ENCODE data around the gene NSMCE1. TPM values are rescaled to one million over a fixed set of nuclear protein-coding genes. Genes with fewer than 3 reads are reported as not detected.

NSMCE1 gene
- total and polyA plus RNA-seq, 2 of the 8 experiments (the other 6 are each of a cell fraction or from before 2014, with no cell fraction given) = 8.1 to 16.6 TPM

GRCh38 chr16:27223701-27224100, 44.9 kb downstream of the NSMCE1 start (continued):
- no peak for TF ChIP-seq CHD7 (IDR thresholded peaks at IDR 0.05; ENCODE audit: insufficient replicate concordance, low read length)
- no peak for TF ChIP-seq GABPA (IDR thresholded peaks at IDR 0.05; ENCODE audit: borderline replicate concordance, insufficient read depth, low read length)
- TF ChIP-seq BCL11A (IDR thresholded peaks at IDR 0.05; ENCODE audit: low read depth in 2 of 2, low read length in 2 of 2) = no peak
- TF ChIP-seq SP1 (IDR thresholded peaks at IDR 0.05; ENCODE audit: low read depth, low read length) = no peak
- TF ChIP-seq ATF3 (IDR thresholded peaks at IDR 0.05; ENCODE audit: insufficient read depth, low read depth, low read length) = no peak
- TF ChIP-seq YY1 (IDR thresholded peaks at IDR 0.05; ENCODE audit: low read depth, low read length) = no peak
- no peak for TF ChIP-seq KDM1A (IDR thresholded peaks at IDR 0.05; ENCODE audit: borderline replicate concordance, low read length)
- no peak for TF ChIP-seq CBX5 (IDR thresholded peaks at IDR 0.05; ENCODE audit: low read depth, low read length)
- no peak for TF ChIP-seq SIN3A (conservative IDR thresholded peaks at IDR 0.05 in 1 of 2, IDR thresholded peaks at IDR 0.05 in 1 of 2; ENCODE audit: low read depth in 1 of 2, low read length in 2 of 2)
- no peak for TF ChIP-seq RXRA (IDR thresholded peaks at IDR 0.05; ENCODE audit: insufficient read depth, low read depth, low read length)

Measured in H1 (cell line).